ENCODE data around the gene MAN1A2.

- TF ChIP-seq CTCF (IDR thresholded peaks at IDR 0.05) (no peak), POLR2A (IDR thresholded peaks at IDR 0.05) (no peak)
Observed at GRCh38 chr1:117368116-117369108, 1.2 kb downstream of the MAN1A2 start.
